ENCODE results near the gene PRR19.

- no peak for TF ChIP-seq CTCF (IDR thresholded peaks at IDR 0.05; ENCODE audit: low read depth, low read length, missing input control)
- TF ChIP-seq RAD21 (IDR thresholded peaks at IDR 0.05), result no peak
- TF ChIP-seq, protein P1, sequence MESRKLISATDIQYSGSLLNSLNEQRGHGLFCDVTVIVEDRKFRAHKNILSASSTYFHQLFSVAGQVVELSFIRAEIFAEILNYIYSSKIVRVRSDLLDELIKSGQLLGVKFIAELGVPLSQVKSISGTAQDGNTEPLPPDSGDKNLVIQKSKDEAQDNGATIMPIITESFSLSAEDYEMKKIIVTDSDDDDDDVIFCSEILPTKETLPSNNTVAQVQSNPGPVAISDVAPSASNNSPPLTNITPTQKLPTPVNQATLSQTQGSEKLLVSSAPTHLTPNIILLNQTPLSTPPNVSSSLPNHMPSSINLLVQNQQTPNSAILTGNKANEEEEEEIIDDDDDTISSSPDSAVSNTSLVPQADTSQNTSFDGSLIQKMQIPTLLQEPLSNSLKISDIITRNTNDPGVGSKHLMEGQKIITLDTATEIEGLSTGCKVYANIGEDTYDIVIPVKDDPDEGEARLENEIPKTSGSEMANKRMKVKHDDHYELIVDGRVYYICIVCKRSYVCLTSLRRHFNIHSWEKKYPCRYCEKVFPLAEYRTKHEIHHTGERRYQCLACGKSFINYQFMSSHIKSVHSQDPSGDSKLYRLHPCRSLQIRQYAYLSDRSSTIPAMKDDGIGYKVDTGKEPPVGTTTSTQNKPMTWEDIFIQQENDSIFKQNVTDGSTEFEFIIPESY (IDR thresholded peaks at IDR 0.05), result no peak
- TF ChIP-seq TAF1 (conservative IDR thresholded peaks at IDR 0.05), result no peak
- TF ChIP-seq, protein P2, sequence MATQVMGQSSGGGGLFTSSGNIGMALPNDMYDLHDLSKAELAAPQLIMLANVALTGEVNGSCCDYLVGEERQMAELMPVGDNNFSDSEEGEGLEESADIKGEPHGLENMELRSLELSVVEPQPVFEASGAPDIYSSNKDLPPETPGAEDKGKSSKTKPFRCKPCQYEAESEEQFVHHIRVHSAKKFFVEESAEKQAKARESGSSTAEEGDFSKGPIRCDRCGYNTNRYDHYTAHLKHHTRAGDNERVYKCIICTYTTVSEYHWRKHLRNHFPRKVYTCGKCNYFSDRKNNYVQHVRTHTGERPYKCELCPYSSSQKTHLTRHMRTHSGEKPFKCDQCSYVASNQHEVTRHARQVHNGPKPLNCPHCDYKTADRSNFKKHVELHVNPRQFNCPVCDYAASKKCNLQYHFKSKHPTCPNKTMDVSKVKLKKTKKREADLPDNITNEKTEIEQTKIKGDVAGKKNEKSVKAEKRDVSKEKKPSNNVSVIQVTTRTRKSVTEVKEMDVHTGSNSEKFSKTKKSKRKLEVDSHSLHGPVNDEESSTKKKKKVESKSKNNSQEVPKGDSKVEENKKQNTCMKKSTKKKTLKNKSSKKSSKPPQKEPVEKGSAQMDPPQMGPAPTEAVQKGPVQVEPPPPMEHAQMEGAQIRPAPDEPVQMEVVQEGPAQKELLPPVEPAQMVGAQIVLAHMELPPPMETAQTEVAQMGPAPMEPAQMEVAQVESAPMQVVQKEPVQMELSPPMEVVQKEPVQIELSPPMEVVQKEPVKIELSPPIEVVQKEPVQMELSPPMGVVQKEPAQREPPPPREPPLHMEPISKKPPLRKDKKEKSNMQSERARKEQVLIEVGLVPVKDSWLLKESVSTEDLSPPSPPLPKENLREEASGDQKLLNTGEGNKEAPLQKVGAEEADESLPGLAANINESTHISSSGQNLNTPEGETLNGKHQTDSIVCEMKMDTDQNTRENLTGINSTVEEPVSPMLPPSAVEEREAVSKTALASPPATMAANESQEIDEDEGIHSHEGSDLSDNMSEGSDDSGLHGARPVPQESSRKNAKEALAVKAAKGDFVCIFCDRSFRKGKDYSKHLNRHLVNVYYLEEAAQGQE (IDR thresholded peaks at IDR 0.05), result no peak
- TF ChIP-seq, protein P3, sequence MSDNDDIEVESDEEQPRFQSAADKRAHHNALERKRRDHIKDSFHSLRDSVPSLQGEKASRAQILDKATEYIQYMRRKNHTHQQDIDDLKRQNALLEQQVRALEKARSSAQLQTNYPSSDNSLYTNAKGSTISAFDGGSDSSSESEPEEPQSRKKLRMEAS (IDR thresholded peaks at IDR 0.05), result no peak
- no peak for TF ChIP-seq HNF4G (IDR thresholded peaks at IDR 0.05)
Measured at GRCh38 chr19:42252365-42253244, 49.3 kb upstream of the PRR19 start.
